Adipocyte (in vitro differentiated cells): Measurements from ENCODE around the gene UXS1.
"Not testable (repeated sequence)": the region's sequence is repeated elsewhere in the genome, so short reads cannot be mapped to it uniquely, and the experiment has no call there.

Experiments
- DNase-seq: peaks from one replicate; pipeline ENCODE4 v3.0.0-alpha.2; 2015; ENCODE audit warnings: low read depth
- H3K27me3 ChIP-seq: replicated peaks from 2 replicates; pipeline ENCODE4 v1.7.0; 2013; ENCODE audit warnings: mild to moderate bottlenecking, low read length, moderate library complexity; ENCODE audit not compliant: control insufficient read depth, insufficient read depth
- H3K36me3 ChIP-seq: 2 replicates; pipeline ENCODE4 v1.7.0; 2013; ENCODE audit warnings: low read length, mild to moderate bottlenecking, moderate library complexity; ENCODE audit not compliant: control insufficient read depth, insufficient read depth, severe bottlenecking
- H3K4me1 ChIP-seq: 2 replicates; pipeline ENCODE4 v1.7.0; 2013; ENCODE audit warnings: mild to moderate bottlenecking, low read length, moderate library complexity; ENCODE audit not compliant: control insufficient read depth, insufficient read depth
- H3K4me3 ChIP-seq: 2 replicates; pipeline ENCODE4 v1.7.0; 2013; ENCODE audit warnings: mild to moderate bottlenecking, low read length, moderate library complexity
- H3K9ac ChIP-seq: 2 replicates; pipeline ENCODE4 v1.7.0; 2013; ENCODE audit warnings: mild to moderate bottlenecking, low read length, moderate library complexity
- H3K9me3 ChIP-seq: 2 replicates; pipeline ENCODE4 v1.7.0; 2013; ENCODE audit warnings: mild to moderate bottlenecking, low read length, moderate library complexity; ENCODE audit not compliant: control insufficient read depth

Gene UXS1

DNA sequence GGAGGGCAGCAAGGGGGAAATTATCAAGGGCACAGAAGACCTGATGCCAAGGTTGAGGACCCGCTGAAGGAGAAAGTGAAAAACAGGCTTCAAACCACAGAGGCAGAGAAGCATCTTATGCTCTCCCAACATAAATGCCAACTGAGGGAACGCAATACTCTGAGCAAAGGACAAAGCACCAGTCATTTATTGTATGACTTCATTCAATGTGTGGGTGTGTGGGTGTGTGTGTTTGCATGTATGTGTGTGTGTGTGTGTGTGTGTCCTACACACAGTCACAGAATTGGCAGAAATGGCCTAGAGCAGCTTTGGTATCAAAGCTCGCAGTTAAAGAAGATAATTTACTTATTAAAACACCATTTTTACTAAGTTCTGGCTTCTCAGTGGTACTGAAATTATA is 51.4 kb downstream of the UXS1 start:
- Histone ChIP-seq H3K36me3 (no peaks in the 10 kb centered on the region), H3K9me3 (no peaks in the 10 kb centered on the region), H3K9ac (no peak overlapping the region), H3K4me1 (peaks cover 9% of the 10 kb centered on the region), H3K4me3 (no peak overlapping the region), H3K27me3 (no peaks in the 10 kb centered on the region)
- no peak for DNase-seq

DNA sequence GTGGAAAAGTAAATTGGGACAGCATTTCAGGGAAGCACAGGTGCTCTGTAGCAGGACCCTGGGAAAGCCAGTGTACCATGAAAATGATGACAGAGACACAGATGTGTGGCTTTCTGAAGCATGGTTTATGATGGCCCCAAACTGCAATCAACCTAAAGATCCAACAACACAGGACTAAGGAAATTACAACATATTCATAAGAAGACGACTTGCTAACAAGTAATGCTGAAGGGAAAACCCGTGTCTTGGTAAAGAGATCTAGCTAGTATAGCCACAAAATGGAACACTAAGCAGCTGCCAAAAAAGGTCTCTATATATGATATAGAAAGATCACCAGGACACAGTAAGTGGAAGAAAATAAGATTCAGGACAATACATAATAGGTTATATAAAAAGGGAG is 53.2 kb downstream of the UXS1 start:
- Histone ChIP-seq H3K4me1 (peaks cover 2% of the 10 kb centered on the region), H3K27me3 (no peaks in the 10 kb centered on the region), H3K36me3 (no peaks in the 10 kb centered on the region), H3K9me3 (no peaks in the 10 kb centered on the region), H3K9ac (no peak overlapping the region), H3K4me3 (no peak overlapping the region)
- DNase-seq, result no peak

DNA sequence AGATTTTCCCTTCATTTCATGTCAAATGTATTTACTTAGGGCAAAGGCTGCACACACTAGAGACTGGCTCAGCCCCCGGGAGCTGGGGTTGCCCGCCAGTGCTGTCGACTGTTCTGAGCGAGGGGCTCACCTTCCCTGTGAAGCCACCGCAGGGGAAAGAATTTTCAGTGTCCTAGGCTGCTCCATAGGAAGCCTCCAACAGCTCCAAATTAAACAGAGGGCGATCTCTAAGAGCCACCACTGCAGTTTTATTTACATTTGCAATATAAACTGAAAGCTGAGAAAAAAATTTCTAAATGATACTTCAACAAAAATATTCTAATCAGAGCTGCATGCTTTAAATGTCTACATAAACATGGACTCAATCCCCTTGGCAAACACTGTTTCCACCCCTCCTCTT is 54.0 kb downstream of the UXS1 start:
- no peak overlapping the region for H3K4me3 ChIP-seq
- H3K27me3 ChIP-seq, result no peaks in the 10 kb centered on the region
- H3K9ac ChIP-seq, result no peak overlapping the region
- H3K4me1 ChIP-seq, result peaks cover 2% of the 10 kb centered on the region
- no peaks in the 10 kb centered on the region for H3K9me3 ChIP-seq
- no peaks in the 10 kb centered on the region for H3K36me3 ChIP-seq
- no peak for DNase-seq

DNA sequence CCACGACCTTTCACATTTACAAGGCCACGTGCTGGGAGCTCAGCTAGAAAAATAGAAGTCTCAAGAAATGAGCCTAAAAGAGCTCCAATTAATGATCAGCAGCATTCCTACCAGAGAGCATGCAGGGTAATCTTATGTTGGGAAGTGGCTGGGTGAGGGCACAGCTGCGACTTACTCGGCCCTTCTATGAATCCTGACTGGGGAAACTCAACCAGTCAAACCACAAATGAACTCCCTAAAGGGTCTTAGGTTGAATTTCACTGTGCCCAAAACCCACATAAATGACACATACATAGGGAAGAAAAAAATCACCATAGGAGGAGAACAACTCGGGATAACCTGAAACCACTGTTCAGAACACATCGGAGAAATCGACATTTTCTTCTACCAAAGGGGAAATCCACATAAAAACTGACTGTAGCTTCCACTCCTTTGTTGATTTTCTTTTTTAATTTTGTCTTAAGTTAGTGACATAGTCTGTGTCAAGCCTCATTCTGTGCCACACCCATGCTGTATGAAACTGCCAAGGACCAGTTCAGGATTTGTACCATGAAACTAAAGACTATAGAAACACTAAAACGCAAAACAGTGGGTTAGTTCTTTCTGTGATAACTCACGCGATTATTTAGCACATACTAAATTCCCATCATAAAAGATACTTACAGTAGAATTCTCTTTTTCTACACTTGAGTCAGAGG is 54.7 kb downstream of the UXS1 start:
- H3K9ac ChIP-seq, result no peak overlapping the region
- no peaks in the 10 kb centered on the region for H3K27me3 ChIP-seq
- H3K4me1 ChIP-seq, result peaks cover 2% of the 10 kb centered on the region
- no peak overlapping the region for H3K4me3 ChIP-seq
- H3K9me3 ChIP-seq, result no peaks in the 10 kb centered on the region
- H3K36me3 ChIP-seq, result no peaks in the 10 kb centered on the region
- no peak for DNase-seq

DNA sequence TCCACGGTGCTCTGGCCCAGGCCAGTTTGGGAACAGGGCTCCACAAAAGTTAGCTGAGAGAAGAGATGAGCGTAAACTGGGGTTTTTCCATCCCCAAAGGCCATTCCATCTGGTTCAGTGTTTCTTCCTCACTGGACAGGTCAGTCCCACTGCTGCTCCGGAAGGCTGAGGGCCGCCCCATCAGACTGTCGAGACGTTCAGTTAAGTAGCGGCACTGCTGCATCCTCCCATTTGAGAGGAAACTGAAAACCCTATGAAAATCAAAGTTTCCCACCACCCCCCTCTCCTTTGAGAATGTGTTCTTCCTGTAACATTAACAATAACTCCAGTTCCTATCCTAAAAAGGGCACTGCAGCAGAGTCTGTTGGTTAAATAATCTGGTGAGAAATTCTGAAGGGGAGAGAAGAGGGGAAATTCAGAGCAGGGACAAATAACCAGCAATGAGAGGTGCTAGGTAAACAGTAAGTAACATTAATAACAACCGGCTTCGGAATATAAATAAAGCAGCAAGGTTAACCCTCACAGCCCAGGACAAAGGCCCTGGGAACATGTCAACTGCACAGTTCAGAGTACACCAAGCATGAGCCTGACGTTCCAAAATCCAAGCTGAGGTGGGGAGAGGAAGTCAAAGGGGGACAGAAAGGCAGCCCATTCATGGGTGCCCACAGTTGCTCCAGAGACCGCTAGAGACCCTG is 55.4 kb downstream of the UXS1 start:
- no peak overlapping the region for H3K4me3 ChIP-seq
- H3K9ac ChIP-seq, result no peak overlapping the region
- no peak for DNase-seq
- no peaks in the 10 kb centered on the region for H3K9me3 ChIP-seq
- H3K36me3 ChIP-seq, result no peaks in the 10 kb centered on the region
- peaks cover under 1% of the 10 kb centered on the region for H3K4me1 ChIP-seq
- H3K27me3 ChIP-seq, result no peaks in the 10 kb centered on the region

DNA sequence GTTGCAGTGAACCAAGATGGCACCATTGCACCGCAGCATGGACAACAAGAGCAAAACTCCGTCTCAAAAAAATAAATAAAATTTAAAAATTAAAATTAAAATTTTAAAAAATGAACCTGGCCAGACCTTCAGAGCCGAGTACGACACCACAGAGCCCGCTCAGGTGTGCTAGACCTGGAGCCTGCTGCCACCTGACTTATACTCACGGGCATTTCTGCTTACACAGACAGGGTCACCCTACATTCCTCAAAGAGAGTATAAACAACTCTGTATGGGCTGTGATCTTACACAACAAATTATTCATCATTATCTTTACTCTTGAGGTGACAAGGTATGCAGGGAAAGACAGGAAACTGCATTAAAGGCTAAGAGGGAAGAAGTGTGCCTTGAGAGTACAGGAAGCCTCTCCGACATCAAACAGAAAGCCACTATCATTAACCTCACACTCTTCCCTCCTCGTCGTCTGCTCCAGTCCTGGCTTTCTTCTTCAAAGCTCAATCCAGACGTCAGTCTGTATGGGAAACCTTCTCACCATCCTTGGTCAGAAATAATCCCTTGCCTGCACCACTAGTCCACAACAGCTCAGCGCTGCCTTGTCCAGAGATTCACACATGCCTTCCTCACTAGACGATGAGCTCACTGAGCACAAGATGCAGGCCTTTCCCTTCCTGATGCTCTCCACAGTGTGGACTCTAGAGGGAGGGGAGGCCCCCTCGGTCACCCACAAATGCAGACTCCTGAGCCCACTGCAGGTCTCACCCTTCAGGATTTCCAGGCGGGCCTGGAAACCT is 56.2 kb downstream of the UXS1 start:
- DNase-seq, result no peak
- H3K4me1 ChIP-seq, result no peaks in the 10 kb centered on the region
- H3K9ac ChIP-seq, result no peak overlapping the region
- H3K36me3 ChIP-seq, result no peaks in the 10 kb centered on the region
- no peak overlapping the region for H3K4me3 ChIP-seq
- no peaks in the 10 kb centered on the region for H3K9me3 ChIP-seq
- no peaks in the 10 kb centered on the region for H3K27me3 ChIP-seq

DNA sequence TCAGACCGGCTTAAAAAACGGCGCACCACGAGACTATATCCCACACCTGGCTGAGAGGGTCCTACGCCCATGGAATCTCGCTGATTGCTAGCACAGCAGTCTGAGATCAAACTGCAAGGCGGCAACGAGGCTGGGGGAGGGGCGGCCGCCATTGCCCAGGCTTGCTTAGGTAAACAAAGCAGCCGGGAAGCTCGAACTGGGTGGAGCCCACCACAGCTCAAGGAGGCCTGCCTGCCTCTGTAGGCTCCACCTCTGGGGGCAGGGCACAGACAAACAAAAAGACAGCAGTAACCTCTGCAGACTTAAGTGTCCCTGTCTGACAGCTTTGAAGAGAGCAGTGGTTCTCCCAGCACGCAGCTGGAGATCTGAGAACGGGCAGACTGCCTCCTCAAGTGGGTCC is 62.9 kb downstream of the UXS1 start:
- DNase-seq, H3K36me3 ChIP-seq, H3K9ac ChIP-seq, H3K4me3 ChIP-seq, H3K27me3 ChIP-seq, H3K9me3 ChIP-seq: not testable (repeated sequence)
- H3K4me1 ChIP-seq, result peaks cover 23% of the 10 kb centered on the region

DNA sequence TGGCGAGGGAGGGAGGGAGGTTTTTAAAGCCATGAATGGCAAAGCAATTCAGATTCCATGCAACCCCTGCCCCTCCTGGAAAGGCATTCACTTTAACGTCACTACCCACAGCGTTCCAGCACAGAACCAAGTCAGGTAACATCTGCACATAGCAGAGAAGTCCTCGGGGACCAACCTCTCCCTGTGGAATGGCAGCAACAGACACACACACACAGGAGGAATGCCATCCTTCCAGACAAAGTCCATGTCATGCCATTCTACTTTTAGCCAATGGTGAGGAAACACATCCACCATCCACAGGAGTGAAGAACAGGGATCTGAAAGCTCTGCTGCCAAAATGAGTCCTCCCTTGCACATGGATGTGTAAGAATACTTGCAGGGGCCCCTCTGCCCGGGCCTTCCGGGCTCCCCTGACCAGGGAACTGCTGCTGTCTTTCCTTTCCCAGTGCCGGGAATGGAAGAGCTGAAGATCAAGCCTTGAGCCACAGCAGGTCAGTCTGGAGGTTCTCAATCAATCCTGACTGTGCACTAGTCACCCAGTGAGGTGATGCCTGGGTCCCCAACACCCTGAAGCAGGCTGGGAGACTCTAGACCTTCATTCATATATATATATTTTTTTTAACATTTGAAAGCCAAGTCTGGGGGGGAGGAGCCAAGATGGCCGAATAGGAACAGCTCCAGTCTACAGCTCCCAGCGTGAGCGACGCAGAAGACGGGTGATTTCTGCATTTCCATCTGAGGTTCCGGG is 63.7 kb downstream of the UXS1 start:
- Histone ChIP-seq H3K9ac (no peak overlapping the region), H3K4me1 (peaks cover 27% of the 10 kb centered on the region), H3K36me3 (no peaks in the 10 kb centered on the region), H3K4me3 (no peak overlapping the region), H3K27me3 (no peaks in the 10 kb centered on the region), H3K9me3 (no peaks in the 10 kb centered on the region)
- DNase-seq, result no peak

DNA sequence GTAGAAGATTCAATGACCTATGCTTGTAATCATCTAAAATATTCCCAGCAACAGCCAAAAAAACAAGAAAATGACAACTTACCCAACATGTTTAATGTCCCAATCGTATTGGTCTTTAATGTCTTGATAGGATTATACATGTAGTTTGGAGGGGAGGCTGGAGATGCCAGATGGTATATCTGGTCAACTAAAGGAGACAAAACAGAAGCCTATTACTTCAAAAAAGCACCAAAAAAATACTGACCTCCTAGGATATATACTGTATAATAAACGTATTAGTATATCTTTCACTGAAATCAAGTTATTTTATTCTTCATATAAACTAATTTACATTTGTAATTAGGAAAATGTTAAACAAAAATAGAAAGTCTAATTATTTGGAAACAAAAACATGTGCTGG is 64.5 kb downstream of the UXS1 start:
- Histone ChIP-seq H3K4me1 (peaks cover 27% of the 10 kb centered on the region), H3K4me3 (no peak overlapping the region), H3K9me3 (no peaks in the 10 kb centered on the region), H3K27me3 (no peaks in the 10 kb centered on the region), H3K9ac (no peak overlapping the region), H3K36me3 (peaks cover 5% of the 10 kb centered on the region)
- no peak for DNase-seq

DNA sequence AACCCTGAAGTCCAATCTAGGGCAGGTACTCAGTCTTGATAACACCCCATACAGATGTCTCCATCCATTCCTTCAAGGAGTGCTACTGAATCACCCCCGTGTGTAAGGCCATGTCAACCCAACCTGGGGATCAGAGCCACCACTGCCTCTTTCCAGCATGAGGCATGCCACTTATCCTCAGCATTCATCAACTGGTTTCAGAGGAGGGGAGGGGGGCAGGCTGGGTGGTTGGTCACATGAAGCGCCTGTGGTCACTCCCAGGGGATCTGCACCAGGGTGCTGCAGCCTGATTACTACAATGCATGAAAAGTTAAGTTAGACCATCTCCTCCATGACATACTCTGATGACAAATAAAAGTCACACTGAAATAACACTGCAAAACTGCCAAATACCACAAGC is 65.0 kb downstream of the UXS1 start:
- DNase-seq, result no peak
- Histone ChIP-seq H3K9me3 (no peaks in the 10 kb centered on the region), H3K27me3 (no peaks in the 10 kb centered on the region), H3K9ac (no peak overlapping the region), H3K36me3 (peaks cover 5% of the 10 kb centered on the region), H3K4me1 (peaks cover 27% of the 10 kb centered on the region), H3K4me3 (no peak overlapping the region)

DNA sequence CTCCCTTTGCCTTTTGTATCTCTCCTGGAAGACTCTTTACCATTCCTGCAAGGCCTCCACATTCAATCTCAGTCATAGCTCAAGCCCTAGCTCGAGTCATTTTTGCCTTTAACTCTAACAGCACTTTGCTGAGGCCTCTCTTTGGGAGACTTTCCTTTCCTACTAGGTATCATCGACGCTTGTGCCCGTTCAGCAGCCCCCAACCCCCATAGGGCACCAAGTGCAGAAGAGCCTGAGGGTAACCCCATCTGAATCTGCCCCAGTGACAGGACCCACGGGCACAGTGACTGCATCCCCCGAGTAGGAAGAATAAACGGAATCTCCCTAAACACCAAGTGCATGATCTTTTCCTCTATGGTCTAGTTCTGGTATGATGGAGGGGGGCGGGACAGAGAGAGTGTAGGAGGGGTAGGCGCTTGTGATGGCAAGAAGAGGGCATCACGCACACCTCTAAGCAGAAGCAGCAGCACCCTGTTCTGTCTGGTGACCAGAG is 66.3 kb downstream of the UXS1 start:
- DNase-seq, result no peak

More for the DNA sequence above, 66.3 kb downstream of the UXS1 start:
- Histone ChIP-seq H3K9me3 (no peaks in the 10 kb centered on the region), H3K36me3 (peaks cover 5% of the 10 kb centered on the region), H3K9ac (no peak overlapping the region), H3K4me1 (peaks cover 27% of the 10 kb centered on the region), H3K4me3 (no peak overlapping the region), H3K27me3 (no peaks in the 10 kb centered on the region)
